Skeletal muscle satellite cell (primary cell): ENCODE measurements around the gene SH2D7.
A peak's percentile ranks its signal among the peaks of the same experiment; 100 is the strongest.

ENCODE experiments used
- H3K27me3 ChIP-seq: 2 replicates; pipeline ENCODE4 v1.7.0; 2013; ENCODE audit warnings: low read length; ENCODE audit not compliant: control insufficient read depth, insufficient read depth
- H3K36me3 ChIP-seq: 2 replicates; pipeline ENCODE4 v1.7.0; 2013; ENCODE audit warnings: mild to moderate bottlenecking, control low read depth, low read length; ENCODE audit not compliant: insufficient read depth
- H3K4me1 ChIP-seq: 2 replicates; pipeline ENCODE4 v1.7.0; 2013; ENCODE audit warnings: low read length; ENCODE audit not compliant: control insufficient read depth, insufficient read depth
- H3K4me2 ChIP-seq: 2 replicates; pipeline ENCODE4 v1.7.0; 2013; ENCODE audit warnings: mild to moderate bottlenecking, low read length
- H3K4me3 ChIP-seq: 2 replicates; pipeline ENCODE4 v1.7.0; 2013; ENCODE audit warnings: low read length
- H3K9ac ChIP-seq: 2 replicates; pipeline ENCODE4 v1.7.0; 2013; ENCODE audit warnings: mild to moderate bottlenecking, low read depth, low read length, moderate library complexity
- H3K9me3 ChIP-seq: replicated peaks from 2 replicates; pipeline ENCODE4 v1.7.0; 2013; ENCODE audit warnings: mild to moderate bottlenecking, control low read depth, low read length

Gene SH2D7

DNA sequence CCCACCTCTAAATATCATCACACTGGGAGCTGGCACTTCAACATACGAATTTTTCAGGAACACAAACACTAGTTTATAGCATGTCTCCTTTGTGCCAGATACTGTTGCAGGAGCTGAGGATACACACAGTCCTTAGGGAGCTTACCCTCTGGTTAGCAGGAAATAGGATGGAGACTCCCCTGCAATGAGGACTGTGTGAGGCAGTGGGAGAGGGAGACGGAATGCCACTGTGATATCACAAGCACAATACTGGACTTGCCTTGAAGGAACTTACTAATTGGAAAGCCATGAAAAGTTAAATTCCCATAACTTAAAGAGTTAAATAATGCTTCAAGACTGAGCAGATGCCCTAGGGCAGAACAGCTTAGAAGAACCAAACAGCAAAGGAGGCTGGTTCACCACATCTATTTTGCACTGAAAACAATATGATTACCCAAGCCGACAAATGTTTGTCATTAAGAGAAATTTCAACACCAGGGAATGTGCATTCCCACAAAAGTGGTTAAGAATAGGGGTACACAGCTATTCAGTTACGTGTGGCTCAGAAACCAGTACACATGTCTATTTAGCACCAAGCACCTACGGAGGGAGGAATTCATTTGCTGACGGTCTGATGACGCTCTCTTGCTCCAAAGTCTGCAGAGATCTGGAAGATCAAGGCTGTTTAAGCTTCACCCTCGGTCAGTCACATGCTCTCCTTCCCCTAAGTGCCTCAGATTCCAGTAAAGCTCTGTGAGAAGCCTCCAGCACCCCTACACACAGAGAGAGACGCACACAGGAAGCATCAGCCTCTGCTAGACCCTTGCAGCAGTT lies 20.1 kb upstream of the SH2D7 start:
- H3K9ac ChIP-seq = peak overlapping the region; percentile 43
- peaks cover 80% of the 10 kb centered on the region for H3K4me1 ChIP-seq
- H3K36me3 ChIP-seq = no peaks in the 10 kb centered on the region
- no peaks in the 10 kb centered on the region for H3K9me3 ChIP-seq
- H3K4me2 ChIP-seq = peak overlapping the region; percentile 54
- peak overlapping the region; percentile 17 for H3K4me3 ChIP-seq
- H3K27me3 ChIP-seq = no peaks in the 10 kb centered on the region

DNA sequence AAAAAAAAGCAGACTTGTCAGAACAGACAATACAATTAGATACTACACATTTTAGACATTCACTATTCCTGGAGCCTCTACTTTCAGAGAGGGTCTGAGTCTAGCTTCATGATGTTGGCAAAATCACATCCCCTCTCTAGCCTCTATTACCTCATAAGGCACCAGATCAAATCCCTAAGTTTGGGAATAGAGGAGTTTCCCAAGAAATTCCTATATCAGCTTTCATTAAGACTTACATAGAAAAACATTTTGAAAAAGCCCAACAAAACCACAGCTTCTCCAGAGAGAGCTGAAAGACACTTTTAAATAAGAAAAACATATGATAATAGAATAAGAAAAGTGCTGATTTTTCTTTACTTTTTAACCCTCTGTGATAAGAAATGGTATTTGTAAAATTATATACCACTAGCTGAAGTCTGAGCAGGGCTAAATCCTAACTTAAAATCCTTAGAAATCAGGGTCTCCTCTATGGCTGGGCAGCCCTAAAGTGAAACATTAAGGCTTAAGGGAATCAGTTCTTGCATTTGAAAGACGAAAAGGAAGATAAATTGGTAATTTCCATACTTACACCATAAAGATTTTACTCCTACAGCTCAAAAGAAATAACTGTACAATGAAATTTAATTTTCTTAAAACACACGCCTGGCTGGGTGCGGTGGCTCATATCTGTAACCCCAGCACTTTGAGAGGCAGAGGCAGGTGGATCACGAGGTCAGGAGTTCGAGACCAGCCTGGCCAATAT lies 19.1 kb upstream of the SH2D7 start:
- peak overlapping the region; percentile 54 for H3K4me2 ChIP-seq
- H3K4me3 ChIP-seq = peak overlapping the region; percentile 1
- peak overlapping the region; percentile 43 for H3K9ac ChIP-seq
- peaks cover 76% of the 10 kb centered on the region for H3K4me1 ChIP-seq
- H3K36me3 ChIP-seq = no peaks in the 10 kb centered on the region
- no peaks in the 10 kb centered on the region for H3K27me3 ChIP-seq
- H3K9me3 ChIP-seq = no peaks in the 10 kb centered on the region

GRCh38 chr15:78075490-78076230 lies 16.7 kb upstream of the SH2D7 start:
- no peaks in the 10 kb centered on the region for H3K27me3 ChIP-seq

GRCh38 chr15:78076231-78077052 lies 15.9 kb upstream of the SH2D7 start:
- peaks cover 47% of the 10 kb centered on the region for H3K4me1 ChIP-seq

More at GRCh38 chr15:78075490-78076230, 16.7 kb upstream of the SH2D7 start:
- H3K4me2 ChIP-seq = peak overlapping the region; percentile 92
- H3K4me3 ChIP-seq = peak overlapping the region; percentile 89
- H3K36me3 ChIP-seq = no peaks in the 10 kb centered on the region
- no peaks in the 10 kb centered on the region for H3K9me3 ChIP-seq
- peak overlapping the region; percentile 91 for H3K9ac ChIP-seq
- H3K4me1 ChIP-seq = peaks cover 52% of the 10 kb centered on the region

GRCh38 chr15:78077053-78077870 lies 15.1 kb upstream of the SH2D7 start, which contains the start of gene TBC1D2B:
Gene TBC1D2B (minus strand): TSS chr15:78077711. CDS start chr15:78077652, 59 bp downstream.
- H3K9me3 ChIP-seq = no peaks in the 10 kb centered on the region
- peaks cover 39% of the 10 kb centered on the region for H3K4me1 ChIP-seq
- H3K4me2 ChIP-seq = peak within 1 kb of the TSS; percentile 92
- H3K4me3 ChIP-seq = peak within 1 kb of the TSS; percentile 89
- no peaks in the 10 kb centered on the region for H3K27me3 ChIP-seq
- H3K9ac ChIP-seq = peak within 1 kb of the TSS; percentile 91
- H3K36me3 ChIP-seq = no peaks in the 10 kb centered on the region

More at GRCh38 chr15:78076231-78077052, 15.9 kb upstream of the SH2D7 start:
- peak overlapping the region; percentile 89 for H3K4me3 ChIP-seq
- no peaks in the 10 kb centered on the region for H3K9me3 ChIP-seq
- no peaks in the 10 kb centered on the region for H3K27me3 ChIP-seq
- H3K36me3 ChIP-seq = no peaks in the 10 kb centered on the region
- peak overlapping the region; percentile 92 for H3K4me2 ChIP-seq
- H3K9ac ChIP-seq = peak overlapping the region; percentile 91

- Histone ChIP-seq H3K9ac (peak overlapping the region; percentile 91), H3K4me1 (peaks cover 33% of the 10 kb centered on the region), H3K4me3 (peak overlapping the region; percentile 89), H3K9me3 (no peaks in the 10 kb centered on the region), H3K27me3 (no peaks in the 10 kb centered on the region), H3K4me2 (peak overlapping the region; percentile 92), H3K36me3 (no peaks in the 10 kb centered on the region)
Observed at GRCh38 chr15:78077871-78078210, 14.5 kb upstream of the SH2D7 start.

- Histone ChIP-seq H3K4me2 (no peak overlapping the region), H3K9ac (no peak overlapping the region), H3K4me1 (peaks cover 25% of the 10 kb centered on the region), H3K36me3 (no peaks in the 10 kb centered on the region), H3K4me3 (no peak overlapping the region), H3K27me3 (no peaks in the 10 kb centered on the region), H3K9me3 (no peaks in the 10 kb centered on the region)
Observed at GRCh38 chr15:78079298-78080087, 12.9 kb upstream of the SH2D7 start.

DNA sequence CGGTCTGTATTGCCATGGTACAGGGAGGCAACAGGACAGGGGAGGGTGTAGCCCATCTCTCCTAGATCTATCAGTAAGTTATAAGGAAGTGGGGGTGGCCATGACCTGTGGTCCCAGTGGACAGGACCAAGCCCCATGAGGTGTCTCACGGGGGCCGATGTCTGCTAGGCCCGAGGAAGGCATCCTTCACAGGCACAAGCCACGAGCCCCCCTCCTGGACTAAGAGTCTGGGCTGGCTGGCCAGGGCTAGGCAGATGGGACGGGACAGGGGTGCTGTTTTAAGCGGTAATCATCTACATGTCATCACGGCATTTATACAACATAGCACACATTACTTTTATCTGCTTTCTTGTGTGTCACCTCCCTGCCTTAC lies 12.3 kb upstream of the SH2D7 start:
- H3K4me2 ChIP-seq = no peak overlapping the region
- H3K9me3 ChIP-seq = no peaks in the 10 kb centered on the region
- H3K36me3 ChIP-seq = no peaks in the 10 kb centered on the region
- H3K4me1 ChIP-seq = peaks cover 19% of the 10 kb centered on the region
- no peak overlapping the region for H3K9ac ChIP-seq
- H3K4me3 ChIP-seq = no peak overlapping the region
- no peaks in the 10 kb centered on the region for H3K27me3 ChIP-seq

DNA sequence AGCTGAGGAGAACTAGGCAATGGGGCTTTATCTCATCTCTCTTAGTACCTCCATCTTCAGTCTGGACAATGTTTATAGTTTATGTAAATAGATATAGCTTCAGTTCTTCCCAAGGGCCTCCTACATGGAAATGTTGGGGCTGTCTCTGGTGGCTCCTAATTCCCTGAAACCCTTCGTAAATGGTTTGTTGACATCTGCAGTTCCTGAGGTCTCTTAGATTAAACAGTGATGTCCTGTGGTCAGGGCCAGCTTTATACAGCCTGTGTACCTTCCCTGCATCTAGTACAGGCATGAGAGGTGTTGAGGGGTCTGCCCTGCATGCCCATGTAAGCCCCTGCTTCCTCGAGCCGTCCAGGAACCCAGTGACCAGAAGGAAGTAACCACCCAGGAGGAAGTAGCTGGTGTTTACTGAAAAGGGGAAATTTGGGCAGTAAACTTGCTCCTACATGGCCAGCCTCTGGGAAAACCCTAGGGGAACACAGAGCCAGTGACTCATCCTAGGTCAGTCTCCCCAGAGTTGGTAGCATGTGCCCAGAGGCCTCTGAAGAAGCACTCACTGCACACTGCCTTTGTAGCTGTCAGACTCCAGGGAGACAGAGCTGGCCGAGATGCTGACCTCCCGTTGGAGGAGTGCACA lies 10.1 kb upstream of the SH2D7 start:
- Histone ChIP-seq H3K36me3 (no peaks in the 10 kb centered on the region), H3K27me3 (no peaks in the 10 kb centered on the region), H3K9ac (no peak overlapping the region), H3K4me1 (peaks cover 5% of the 10 kb centered on the region), H3K4me2 (no peak overlapping the region), H3K9me3 (no peaks in the 10 kb centered on the region), H3K4me3 (no peak overlapping the region)
